Measurements from ENCODE around the gene RNF103. TPM values are rescaled to one million over a fixed set of nuclear protein-coding genes. Genes with fewer than 3 reads are reported as not detected.

The RNF103 gene
- polyA plus RNA-seq, 4 donors: 31.4 to 44.8 (median 37.8) TPM

DNA sequence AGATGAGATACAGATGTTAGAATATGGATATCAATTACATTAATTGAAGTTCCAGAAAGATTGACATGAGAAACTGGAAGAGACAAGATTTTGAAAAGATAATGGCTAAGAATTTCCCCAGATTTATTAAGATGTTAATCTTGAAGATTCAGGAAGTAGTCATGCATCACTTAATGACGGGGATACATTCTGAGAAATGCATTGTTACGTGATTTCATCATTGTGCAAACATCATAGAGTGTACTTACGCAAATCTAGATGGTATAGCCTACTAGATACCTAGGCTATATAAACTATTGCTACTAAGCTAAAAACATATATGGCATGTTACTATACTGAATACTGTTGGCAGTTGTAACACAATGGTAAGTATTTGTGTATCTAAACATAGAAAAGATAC is 53.6 kb downstream of the RNF103 start:
- DNase-seq (ENCODE audit: low read depth in 4 of 4, low spot score in 3 of 4): no peak

DNA sequence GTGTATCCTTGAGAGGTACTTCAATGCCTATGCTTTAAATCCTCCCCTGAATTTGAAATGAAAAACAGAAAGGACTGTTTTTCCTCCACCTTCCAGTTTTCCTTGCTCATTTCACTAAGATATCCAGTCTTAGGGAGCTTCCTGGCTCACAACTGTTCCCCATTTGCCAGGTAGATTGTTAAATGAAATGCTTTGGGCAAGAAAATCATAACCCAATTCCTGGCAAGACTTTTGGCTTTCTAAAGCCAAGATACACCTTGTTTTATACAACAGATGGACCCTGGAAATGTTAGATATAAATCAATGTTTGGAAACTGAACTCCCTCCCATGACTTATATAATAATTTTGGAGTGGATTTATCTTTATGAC is 56.9 kb downstream of the RNF103 start:
- DNase-seq (ENCODE audit: low read depth in 4 of 4, low spot score in 3 of 4): no peak

DNA sequence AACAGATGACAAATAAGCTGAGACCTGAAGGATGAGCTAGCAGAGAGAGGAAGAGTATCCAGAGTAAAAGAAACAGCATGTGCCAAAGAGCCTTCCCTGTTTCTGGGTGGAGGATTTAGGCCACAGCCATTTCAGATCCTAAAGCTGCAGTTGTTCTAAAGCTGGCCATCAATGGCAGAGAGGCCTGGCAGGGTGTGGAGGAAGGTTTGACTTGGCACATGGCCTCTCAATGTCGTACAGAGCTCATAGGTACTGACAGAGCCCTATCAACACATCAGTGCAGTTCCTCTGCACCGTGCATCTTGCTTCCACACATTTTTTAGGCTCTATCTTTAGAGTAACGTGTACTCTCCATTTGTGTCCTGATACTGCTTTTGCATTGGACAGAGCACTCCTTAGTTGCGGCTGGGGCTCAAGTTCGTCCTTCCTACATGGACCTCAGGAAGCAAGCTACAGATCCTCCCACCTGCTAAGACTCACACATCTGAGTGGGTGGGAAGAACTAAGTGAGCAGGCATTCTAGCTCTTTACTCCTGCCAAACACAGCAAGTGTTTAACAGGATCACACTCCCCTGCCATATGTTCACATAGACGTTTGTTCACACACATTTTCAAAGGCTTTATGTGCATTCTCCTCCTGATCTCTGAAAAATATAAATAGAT is 57.4 kb downstream of the RNF103 start:
- no peak for DNase-seq (ENCODE audit: low read depth in 4 of 4, low spot score in 3 of 4)

DNA sequence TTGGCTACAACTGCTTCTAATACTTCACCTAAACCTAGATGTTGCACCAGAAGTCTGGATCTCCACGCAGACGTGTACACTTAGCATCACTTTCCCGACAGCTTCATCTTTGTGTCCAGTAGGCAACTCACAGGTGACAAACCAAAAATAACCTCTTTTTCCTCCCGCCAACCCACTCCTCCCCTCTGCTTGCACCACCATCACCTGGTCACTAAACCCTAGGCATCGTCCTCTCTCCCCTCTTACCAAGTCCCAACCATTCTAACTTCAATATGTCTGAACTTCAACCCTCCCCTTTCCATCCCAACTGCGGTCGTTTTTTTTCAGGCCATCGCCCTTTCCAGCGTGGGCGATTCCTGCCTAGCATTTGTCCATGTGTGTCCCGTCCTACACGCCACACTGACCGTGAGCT is 60.0 kb downstream of the RNF103 start:
- no peak for DNase-seq (ENCODE audit: low read depth in 4 of 4, low spot score in 3 of 4)

DNA sequence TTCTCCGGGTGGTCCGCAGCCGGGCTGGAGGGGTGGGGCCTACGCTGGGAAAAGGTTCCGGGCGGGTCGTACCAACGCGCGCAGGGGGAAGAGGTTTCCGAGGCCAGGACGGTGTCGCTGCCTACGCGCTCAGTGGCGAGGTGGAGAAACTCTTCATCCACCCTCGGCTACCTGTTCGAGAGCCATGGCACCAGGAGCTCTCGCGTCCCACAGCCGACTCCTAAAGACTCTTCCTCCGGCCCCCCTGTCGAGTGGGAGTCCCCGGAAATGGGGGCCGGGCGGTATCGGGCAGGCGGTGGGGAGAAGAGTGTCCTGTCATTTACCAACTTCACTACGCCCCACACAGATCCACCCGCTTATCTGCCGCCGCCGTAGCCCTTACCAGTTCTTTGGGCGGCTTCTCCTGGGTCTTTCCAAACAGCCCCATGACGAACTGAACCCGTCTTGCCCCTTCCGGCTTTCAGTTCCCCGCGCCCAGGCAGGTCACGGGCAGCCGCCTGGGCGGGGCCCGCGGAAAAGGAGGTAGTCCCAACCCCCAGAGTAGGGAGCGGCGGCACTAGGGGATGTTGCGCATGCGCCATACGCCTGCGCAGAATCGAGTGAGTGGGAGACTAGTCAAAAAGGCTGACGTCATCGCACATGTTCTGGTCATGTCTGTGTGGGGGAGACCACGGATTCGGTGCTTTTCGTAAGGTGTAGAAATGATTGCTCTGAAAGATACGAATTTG is 60.6 kb downstream of the RNF103 start, which contains the start of gene CHMP3:
Gene CHMP3, minus strand, starts transcription at position 522 of the 728 bp plus-strand sequence. Its CDS starts 95 bp downstream, at position 427.
- peak; percentile 92 to 98 (median 96) for DNase-seq (ENCODE audit: low read depth in 4 of 4, low spot score in 3 of 4)

DNA sequence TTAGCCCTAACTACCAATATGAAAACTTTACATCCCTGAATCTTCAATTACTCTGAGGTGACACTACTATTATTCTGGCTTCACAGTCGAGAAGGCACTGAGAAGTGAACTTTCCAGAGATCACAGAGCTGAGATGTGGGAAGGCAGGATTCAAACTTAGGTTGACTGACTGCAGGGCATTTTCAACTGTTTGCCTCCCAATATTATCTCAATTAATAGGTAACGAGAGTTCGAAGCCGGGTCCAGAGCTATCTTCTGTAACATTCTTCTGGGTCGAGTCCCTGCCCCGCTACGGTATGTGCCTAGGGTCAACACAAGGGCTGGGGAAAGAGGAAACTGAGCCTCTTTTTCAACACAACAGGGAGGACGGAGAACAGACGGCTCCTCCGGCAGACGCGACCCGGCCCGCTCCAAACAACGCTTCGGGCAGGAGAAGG is 61.2 kb downstream of the RNF103 start:
- DNase-seq (ENCODE audit: low read depth in 4 of 4, low spot score in 3 of 4): no peak

DNA sequence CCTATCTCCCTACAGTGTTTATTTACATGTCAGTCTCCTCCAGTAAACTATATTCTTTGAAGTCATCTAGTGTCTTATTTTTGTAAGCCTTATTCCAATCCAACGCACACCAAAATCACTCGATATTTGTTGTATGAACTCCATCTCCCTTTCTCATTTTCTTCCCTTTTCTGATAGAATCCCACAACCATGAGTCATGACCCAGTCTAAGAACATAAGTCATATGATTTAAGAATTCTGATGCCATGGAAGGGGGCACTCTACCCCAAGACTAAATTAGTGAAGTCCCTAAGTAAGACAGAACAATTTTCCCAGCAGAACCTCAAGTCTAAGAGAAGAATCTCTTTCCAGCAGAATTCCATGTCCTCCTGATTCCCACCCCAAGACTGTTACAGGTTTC is 65.8 kb downstream of the RNF103 start:
- no peak for DNase-seq (ENCODE audit: low read depth in 4 of 4, low spot score in 3 of 4)

DNA sequence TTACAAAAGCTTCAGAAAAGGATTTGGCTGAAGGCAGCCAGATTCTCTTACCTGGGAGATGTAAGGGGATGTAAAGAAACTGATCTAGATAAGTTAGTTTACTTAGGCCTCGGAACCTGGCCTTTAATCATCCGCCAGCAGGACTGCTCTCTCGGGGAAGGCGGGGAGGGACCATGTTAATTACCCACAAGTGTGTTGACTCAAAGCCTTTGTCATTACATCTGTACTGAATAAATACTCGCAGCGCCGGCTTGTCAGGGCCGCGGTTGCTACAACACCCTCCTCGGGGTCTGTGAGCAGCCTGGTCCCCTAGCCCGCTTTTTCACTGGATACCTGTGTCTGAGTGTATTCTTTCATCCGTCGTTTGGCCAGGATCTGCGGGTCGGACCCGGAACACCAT is 67.2 kb downstream of the RNF103 start:
- DNase-seq (ENCODE audit: low read depth in 4 of 4, low spot score in 3 of 4): no peak

Other genes with a start within 250 kb of the RNF103 start
- gene KDM3A, start 182.5 kb downstream of the RNF103 start, polyA plus RNA-seq (ENCODE audit: insufficient read length in 4 of 4): 10 to 100 TPM; 37.6 to 67.1 (median 59.1) TPM
- 100 to 1,000 TPM; 121 to 149 (median 135) TPM for gene CHMP3, start 60.4 kb downstream of the RNF103 start, polyA plus RNA-seq (ENCODE audit: insufficient read length in 4 of 4)
- 10 to 100 TPM; 38.6 to 65.4 (median 61.9) TPM for gene RMND5A, start 96.4 kb upstream of the RNF103 start, polyA plus RNA-seq (ENCODE audit: insufficient read length in 4 of 4)
- gene CD8A, start 167.0 kb upstream of the RNF103 start, polyA plus RNA-seq (ENCODE audit: insufficient read length in 4 of 4): under 1 TPM; 0.19 to 0.44 (median 0.30) TPM
- gene CD8B, start 238.0 kb upstream of the RNF103 start, polyA plus RNA-seq (ENCODE audit: insufficient read length in 4 of 4): under 1 TPM; 0.12 to 0.83 (median 0.59) TPM